K562 (cell line): ENCODE measurements around the gene ELP5. TPM values are rescaled to one million over a fixed set of nuclear protein-coding genes. Genes with fewer than 3 reads are reported as not detected.

Source experiments
- ATF3 ChIP-seq, 2 experiments: fragments of 450-650 bp in 1 of 2; sonication (generic) in 1 of 2; formaldehyde crosslinking in 1 of 2; IDR thresholded peaks in 1 of 2; conservative IDR thresholded peaks in 1 of 2; 2 replicates each; pipeline versions ENCODE4 v1.6.1 to v1.8.1; 2016 to 2023; ENCODE audit warnings: mild to moderate bottlenecking in 2 of 2, moderate library complexity in 2 of 2, inconsistent platforms in 1 of 2, missing genetic modification reagents in 1 of 2
- BRF2 ChIP-seq: IDR thresholded peaks from 3 replicates; pipeline ENCODE4 v1.6.1; 2011; ENCODE audit warnings: borderline replicate concordance, mild to moderate bottlenecking; ENCODE audit not compliant: insufficient read length, insufficient read depth
- C11orf30 ChIP-seq: fragments of 450-650 bp; IDR thresholded peaks from 2 replicates; pipeline ENCODE4 v1.6.1; 2016; ENCODE audit warnings: low read depth, mild to moderate bottlenecking
- CBX2 ChIP-seq: fragments of 200-600 bp; sonication (generic); IDR thresholded peaks from one replicate; pipeline ENCODE4 v1.6.1; 2012; ENCODE audit warnings: mild to moderate bottlenecking, low read length, inconsistent platforms; ENCODE audit not compliant: insufficient read depth, poor library complexity, severe bottlenecking
- CSDE1 ChIP-seq, 2 experiments: fragments of 450-650 bp; IDR thresholded peaks; 2 replicates each; pipeline ENCODE4 v1.6.1; 2016; ENCODE audit warnings: mild to moderate bottlenecking in 1 of 2
- FOXA1 ChIP-seq: fragments of 450-650 bp; IDR thresholded peaks from 2 replicates; pipeline ENCODE4 v1.6.1; 2016; ENCODE audit warnings: mild to moderate bottlenecking, borderline replicate concordance
- HINFP ChIP-seq: fragments of 450-650 bp; conservative IDR thresholded peaks from 2 replicates; pipeline ENCODE4 v1.6.1; 2016; ENCODE audit warnings: missing genetic modification characterization, low read depth, mild to moderate bottlenecking, control low read depth, missing compliant biosample characterization
- HNRNPUL1 ChIP-seq: fragments of 200-400 bp; formaldehyde crosslinking; IDR thresholded peaks from 2 replicates; pipeline ENCODE4 v1.6.1; 2017; ENCODE audit warnings: low read length
- MEF2D ChIP-seq: conservative IDR thresholded peaks from 2 replicates; pipeline ENCODE4 v1.6.1; 2016; ENCODE audit warnings: low read depth, missing genetic modification characterization, missing compliant biosample characterization
- MXI1 ChIP-seq: IDR thresholded peaks from 2 replicates; pipeline ENCODE4 v1.6.1; 2011; ENCODE audit warnings: low read depth, mild to moderate bottlenecking, improper control_type of control experiment, low read length
- MYNN ChIP-seq, 2 experiments: sonication (generic); formaldehyde crosslinking in 1 of 2; IDR thresholded peaks; 2 replicates each; pipeline versions ENCODE4 v1.5.0 to v1.6.1; 2016 to 2020; ENCODE audit warnings: antibody characterized with exemption in 1 of 2, missing genetic modification reagents in 1 of 2
- NR0B1 ChIP-seq: fragments of 450-650 bp; IDR thresholded peaks from one replicate; pipeline ENCODE4 v1.6.1; 2018; ENCODE audit warnings: mild to moderate bottlenecking, moderate library complexity; ENCODE audit not compliant: partially characterized antibody
- POLR3G ChIP-seq: IDR thresholded peaks from 2 replicates; pipeline ENCODE4 v1.6.1; 2011; ENCODE audit not compliant: insufficient read length, insufficient replicate concordance; ENCODE audit errors: extremely low read depth
- RFX1 ChIP-seq: fragments of 450-650 bp; IDR thresholded peaks from 2 replicates; pipeline ENCODE4 v1.6.1; 2016; ENCODE audit warnings: mild to moderate bottlenecking, moderate library complexity
- RNF2 ChIP-seq: sonication (generic); IDR thresholded peaks from 2 replicates; pipeline ENCODE4 v1.6.1; 2016
- SP2 ChIP-seq: IDR thresholded peaks from 2 replicates; pipeline ENCODE4 v1.6.1; 2011; ENCODE audit warnings: mild to moderate bottlenecking, low read depth, low read length, moderate library complexity; ENCODE audit not compliant: poor library complexity, severe bottlenecking; ENCODE audit errors: extremely low read depth
- TBP ChIP-seq: optimal IDR thresholded peaks from 2 replicates; pipeline ENCODE3; 2011; ENCODE audit warnings: low read depth, low read length, improper control_type of control experiment
- TRIM28 ChIP-seq: fragments of 450-650 bp; IDR thresholded peaks from 2 replicates; pipeline ENCODE4 v1.6.1; 2017
- XRCC5 ChIP-seq: fragments of 200-400 bp; formaldehyde crosslinking; IDR thresholded peaks from 2 replicates; pipeline ENCODE4 v1.6.1; 2017; ENCODE audit warnings: low read depth, mild to moderate bottlenecking, low read length
- ZBTB7A ChIP-seq: IDR thresholded peaks from 2 replicates; pipeline ENCODE4 v1.6.1; 2011; ENCODE audit warnings: low read depth, mild to moderate bottlenecking, low read length, moderate library complexity, borderline replicate concordance; ENCODE audit not compliant: control insufficient read depth
- ZFP91 ChIP-seq: sonication (generic); formaldehyde crosslinking; IDR thresholded peaks from 2 replicates; pipeline ENCODE4 v1.8.0; 2022; ENCODE audit warnings: mild to moderate bottlenecking, missing genetic modification reagents
- polyA plus RNA-seq, 8 experiments: library from polyadenylated mRNA; depleted of rRNA in 4 of 8; stranded (reverse) in 5 of 8; unstranded in 3 of 8; fragments of >200 nt; fragmentation: Nextera tagmentation in 2 of 8; fragmentation: Illumina TruSeq in 1 of 8; extraction: Ambion mirVana in 2 of 8; extraction: Trizol in 1 of 8; gene quantifications; 2 replicates each; pipeline versions ENCODE4 v1.2.1 to v1.2.3, GENCODE V29; 2011 to 2014; ENCODE audit warnings: inconsistent platforms in 1 of 8, missing spikeins in 1 of 8
- total RNA-seq, 7 experiments: library from RNA; depleted of rRNA in 6 of 7; stranded (reverse); fragments of >200 nt in 6 of 7; fragmentation: Illumina TruSeq in 2 of 7; extraction: Trizol in 2 of 7; gene quantifications; 2 replicates each; pipeline versions ENCODE4 v1.2.1 to v1.2.3, GENCODE V29; 2011 to 2021; ENCODE audit warnings: low replicate concordance in 1 of 7

The ELP5 gene
- total and polyA plus RNA-seq, 9 of the 15 experiments (the other 6 are each of a cell fraction or from before 2014, with no cell fraction given), result 25.7 to 77.9 (median 52.9) TPM

GRCh38 chr17:7213895-7214299 lies 38.1 kb upstream of the ELP5 start (continued):
- TF ChIP-seq RFX1 (peak; percentile 99), HNRNPUL1 (no peak), MXI1 (peak; percentile 99), MYNN (IDR thresholded peaks at IDR 0.05) (peak; percentile 99), MYNN (CRISPR knock-in tag; IDR thresholded peaks at IDR 0.05) (peak; percentile 82; the same call in 1 of the 2 replicates), RNF2 (0 out of 2 replicates have a peak, but pooled peaks have one; percentile 34), CSDE1 (IDR thresholded peaks at IDR 0.05) (peak in 1 of 2 experiments; percentile 98; a peak in 2 of 4 replicates), HINFP (tag) (no peak), XRCC5 (0 out of 2 replicates have a peak, but pooled peaks have one; percentile 24), ZBTB7A (peak; percentile 85), NR0B1 (no peak), ZFP91 (CRISPR knock-in tag) (no peak), C11orf30 (no peak), POLR3G (no peak), TBP (peak; percentile 13), FOXA1 (no peak), BRF2 (no peak), MEF2D (tag) (no peak), TRIM28 (0 out of 2 replicates have a peak, but pooled peaks have one; percentile 17), SP2 (no peak), ATF3 (IDR thresholded peaks at IDR 0.05) (peak; percentile 17; the same call in 1 of the 2 replicates), ATF3 (CRISPR knock-in tag; conservative IDR thresholded peaks at IDR 0.05) (no peak), CBX2 (no peak)
